GM18519 (cell line): ENCODE data around the gene CBX3.
"Not testable (repeated sequence)": the region's sequence is repeated elsewhere in the genome, so short reads cannot be mapped to it uniquely, and the experiment has no call there.

Experiments used
- ATAC-seq: cut with Tn5 transposase; IDR thresholded peaks from one replicate; pipeline ENCODE4 v1.9.1; 2021; ENCODE audit warnings: mild to moderate bottlenecking, moderate library complexity; ENCODE audit not compliant: unreplicated experiment, low FRiP score

Gene CBX3

GRCh38 chr7:26186364-26187311 is 14.9 kb upstream of the CBX3 start:
- ATAC-seq = no peak

- no peak for ATAC-seq
Observed at GRCh38 chr7:26187380-26188205, 14.0 kb upstream of the CBX3 start.

- ATAC-seq = no peak
Observed at GRCh38 chr7:26188206-26188956, 13.2 kb upstream of the CBX3 start.

- no peak for ATAC-seq
Observed at GRCh38 chr7:26188957-26189541, 12.5 kb upstream of the CBX3 start.

- ATAC-seq = no peak
Observed at GRCh38 chr7:26189697-26190096, 11.8 kb upstream of the CBX3 start.

- no peak for ATAC-seq
Observed at GRCh38 chr7:26190417-26190869, 11.1 kb upstream of the CBX3 start.

- no peak for ATAC-seq
Observed at GRCh38 chr7:26191233-26191973, 10.1 kb upstream of the CBX3 start.

- ATAC-seq = no peak
Observed at GRCh38 chr7:26191974-26192479, 9.5 kb upstream of the CBX3 start.

- no peak for ATAC-seq
Observed at GRCh38 chr7:26192485-26193087, 9.0 kb upstream of the CBX3 start.

- no peak for ATAC-seq
Observed at GRCh38 chr7:26193432-26194207, 7.9 kb upstream of the CBX3 start.

- not testable (repeated sequence) for ATAC-seq
Observed at GRCh38 chr7:26194764-26195163, 6.8 kb upstream of the CBX3 start.

- ATAC-seq = no peak
Observed at GRCh38 chr7:26195182-26195581, 6.4 kb upstream of the CBX3 start.

GRCh38 chr7:26195867-26196657 is 5.5 kb upstream of the CBX3 start:
- no peak for ATAC-seq

GRCh38 chr7:26197153-26198115 is 4.1 kb upstream of the CBX3 start:
- ATAC-seq = no peak

- no peak for ATAC-seq
Observed at GRCh38 chr7:26198133-26198780, 3.3 kb upstream of the CBX3 start.

GRCh38 chr7:26198781-26199169 is 2.8 kb upstream of the CBX3 start:
- no peak for ATAC-seq
